ENCODE data around the gene PIGQ.

Gene PIGQ

DNA sequence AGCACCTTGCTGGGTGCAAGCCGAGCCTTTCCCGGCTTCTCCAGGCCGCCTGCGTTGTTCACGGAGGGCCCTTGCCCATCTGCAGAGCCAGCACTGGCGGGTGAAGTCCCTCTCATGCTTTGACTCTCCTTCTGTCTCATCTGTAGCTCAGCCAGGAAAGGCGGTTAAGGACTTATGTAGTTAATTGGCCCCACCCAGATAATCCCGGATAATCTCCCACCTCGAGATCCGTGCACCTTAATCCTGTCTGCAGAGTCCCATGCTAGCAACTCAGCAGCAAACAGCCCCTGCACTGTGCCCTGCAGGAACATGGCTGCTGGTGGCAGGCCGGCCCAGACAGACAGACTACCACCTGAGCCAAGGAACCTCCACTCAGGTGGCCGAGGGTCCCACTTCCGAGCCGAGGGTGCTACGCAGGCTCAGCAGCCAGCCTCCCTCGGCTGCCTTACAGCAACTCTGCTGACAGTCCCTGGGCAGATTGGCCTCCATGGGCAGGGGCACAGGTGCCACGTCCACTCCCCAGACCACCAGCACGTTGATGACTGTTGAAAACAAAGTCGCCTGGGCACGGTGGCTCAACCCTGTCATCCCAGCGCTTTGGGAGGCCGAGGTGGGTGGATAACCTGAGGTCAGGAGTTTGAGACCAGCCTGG is 37.0 kb downstream of the PIGQ start:
- no peak for DNase-seq (ENCODE audit: low read depth)

DNA sequence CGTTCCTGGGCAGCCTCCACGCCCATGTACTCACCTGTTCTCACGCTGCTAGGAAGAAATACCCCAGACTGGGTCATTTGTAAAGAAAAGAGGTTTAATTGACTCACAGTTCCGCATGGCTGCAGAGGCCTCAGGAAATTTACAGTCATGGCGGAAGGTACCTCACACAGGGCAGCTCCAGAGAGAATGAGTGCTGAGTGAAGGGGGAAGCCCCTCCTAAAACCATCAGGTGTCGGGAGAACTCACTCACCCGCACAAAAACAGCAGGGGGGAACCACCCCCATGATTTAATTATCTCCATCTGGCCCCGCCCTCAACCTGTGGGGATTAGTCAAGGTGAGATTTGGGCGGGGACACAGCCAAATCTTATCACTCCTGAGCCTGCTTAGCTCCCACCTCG is 38.3 kb downstream of the PIGQ start:
- DNase-seq (ENCODE audit: low read depth), result no peak

DNA sequence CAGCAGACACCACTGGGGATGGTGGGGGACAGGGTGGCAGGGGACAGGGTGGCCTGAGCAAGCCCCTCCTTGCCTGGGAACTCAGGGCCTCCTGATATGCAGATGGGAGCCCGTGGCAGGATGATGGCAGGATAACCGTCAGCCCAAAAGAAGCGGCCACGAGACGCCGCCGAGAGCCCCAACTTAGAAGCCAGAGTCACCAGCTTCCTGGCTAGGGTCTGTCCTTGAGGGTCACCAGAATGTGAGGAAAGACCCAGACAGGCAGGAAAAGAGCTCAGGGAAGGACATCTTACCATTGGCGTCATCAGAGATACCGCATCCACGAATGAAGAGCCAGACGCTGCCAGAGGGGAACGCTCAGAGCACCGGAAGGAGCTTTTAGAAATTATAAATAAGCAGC is 39.5 kb downstream of the PIGQ start:
- DNase-seq (ENCODE audit: low read depth), result no peak

DNA sequence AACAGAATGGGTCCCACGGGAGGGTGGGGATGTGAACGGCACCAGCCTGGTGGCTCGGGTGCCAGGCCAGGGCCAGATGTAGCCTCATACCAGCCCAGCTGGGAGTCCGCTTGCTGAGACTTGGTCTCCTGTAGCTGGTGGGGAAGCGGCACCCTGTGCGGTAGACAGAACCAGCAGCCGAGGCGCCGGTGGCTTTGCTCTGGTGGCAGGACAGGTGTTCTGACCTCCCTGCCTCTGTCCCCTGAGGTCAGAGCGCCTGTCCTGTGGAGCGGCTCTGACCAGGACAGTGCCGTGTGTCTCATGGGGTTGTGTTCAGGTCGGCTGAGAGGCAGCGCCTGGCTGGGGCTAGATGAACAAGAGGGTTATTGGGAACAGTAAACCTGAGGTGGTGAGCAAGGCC is 40.2 kb downstream of the PIGQ start:
- no peak for DNase-seq (ENCODE audit: low read depth)

DNA sequence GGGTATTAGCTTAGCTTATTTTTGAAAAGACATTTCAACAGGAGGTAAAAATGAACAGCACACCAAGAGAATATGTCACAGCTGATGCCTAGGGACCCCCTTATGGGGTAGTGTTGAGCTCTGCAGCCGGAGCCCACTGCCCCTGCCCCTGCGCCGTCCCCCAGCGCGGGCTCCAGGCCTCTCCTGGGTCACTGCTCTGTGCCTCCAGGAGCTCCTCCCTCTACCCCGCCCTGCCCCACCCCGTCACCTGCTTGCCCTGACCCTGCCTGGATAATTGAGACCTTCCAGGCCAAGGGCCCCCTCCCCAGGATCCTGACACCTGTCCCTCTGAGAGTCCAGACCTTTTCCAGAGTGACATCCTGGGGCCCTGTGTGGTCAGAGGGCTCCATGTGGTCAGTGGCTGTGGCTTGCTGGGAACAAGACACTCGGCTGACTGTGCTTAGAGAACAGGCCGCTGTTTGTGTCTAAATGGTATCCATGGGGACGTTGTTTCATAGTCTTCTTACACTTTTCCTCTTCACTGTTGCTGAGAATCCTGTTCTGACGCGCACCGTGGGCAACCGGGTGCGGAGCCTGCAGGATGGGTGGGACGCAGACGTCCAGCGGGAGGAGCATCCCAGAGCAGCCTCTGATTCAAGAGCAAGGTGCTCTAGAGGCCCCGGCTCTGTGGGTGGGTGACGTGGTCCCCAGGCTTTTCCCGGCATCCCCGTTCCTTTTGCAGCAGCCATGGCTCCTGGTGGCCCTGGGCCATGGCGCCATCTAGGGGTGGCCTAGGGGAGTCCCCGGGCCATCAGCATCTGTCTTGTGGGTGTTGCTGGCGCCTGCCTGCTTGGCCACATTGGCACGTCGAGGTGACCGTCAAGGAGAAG is 41.0 kb downstream of the PIGQ start:
- DNase-seq (ENCODE audit: low read depth), result peak; percentile 36

DNA sequence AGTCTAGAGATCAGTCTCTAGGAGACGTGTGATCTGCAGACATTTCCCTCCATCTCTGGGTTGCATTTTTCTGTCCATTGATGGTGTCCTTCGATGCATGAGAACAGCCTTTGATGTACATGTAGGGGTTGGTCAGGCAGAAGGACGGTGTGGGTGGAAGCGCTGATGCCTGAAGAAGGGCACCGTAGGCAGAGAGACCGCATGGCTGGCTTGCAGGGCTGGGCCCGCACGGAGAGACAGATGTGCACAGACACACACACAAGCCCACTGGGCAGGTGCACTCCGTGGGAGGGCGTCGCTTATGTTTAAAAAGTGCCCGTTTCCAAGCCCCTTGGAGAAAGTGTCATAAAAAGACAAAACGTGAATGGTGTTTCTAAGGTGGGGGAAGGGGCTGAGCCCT is 45.4 kb downstream of the PIGQ start:
- no peak for DNase-seq (ENCODE audit: low read depth)

DNA sequence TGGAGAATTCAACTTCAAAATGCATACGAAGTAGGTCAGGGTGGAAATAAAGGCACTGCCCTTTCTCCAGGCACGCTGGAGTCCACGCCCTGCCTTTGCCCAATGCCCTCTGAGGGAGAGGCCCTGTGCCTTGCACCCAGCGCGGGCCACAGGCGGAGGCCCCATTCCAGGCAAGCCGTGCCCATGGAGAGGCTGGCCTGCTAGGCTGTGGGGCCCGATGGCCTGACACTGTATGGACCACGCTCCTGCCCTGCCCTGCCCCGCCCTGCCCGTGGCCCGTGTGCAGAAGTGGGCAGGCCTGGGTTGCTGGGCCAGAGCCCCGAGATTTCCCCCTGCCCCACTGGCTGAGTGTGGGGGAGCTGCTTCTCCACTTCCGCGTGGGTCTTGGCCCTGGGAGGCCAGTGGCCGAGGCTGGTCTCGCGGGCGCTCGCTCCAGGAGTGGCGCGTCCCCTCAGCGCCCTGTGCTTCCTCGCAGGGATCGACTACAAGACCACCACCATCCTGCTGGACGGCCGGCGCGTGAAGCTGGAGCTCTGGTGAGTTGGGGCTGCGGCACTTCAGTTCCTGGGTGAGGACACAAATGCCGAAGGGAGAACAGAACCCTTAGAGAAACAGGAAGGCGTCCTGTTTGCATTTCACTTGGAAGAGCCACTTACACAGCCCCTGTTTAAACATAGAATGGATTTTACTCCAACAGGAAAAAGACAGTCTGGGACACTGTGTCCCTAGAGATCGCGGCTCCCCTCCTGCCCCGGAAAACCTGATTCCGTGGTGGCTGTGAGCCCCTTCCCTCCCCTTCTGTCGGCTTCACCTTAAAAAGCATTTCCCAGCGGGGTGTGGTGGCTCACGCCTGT is 47.2 kb downstream of the PIGQ start:
- DNase-seq (ENCODE audit: low read depth), result no peak

DNA sequence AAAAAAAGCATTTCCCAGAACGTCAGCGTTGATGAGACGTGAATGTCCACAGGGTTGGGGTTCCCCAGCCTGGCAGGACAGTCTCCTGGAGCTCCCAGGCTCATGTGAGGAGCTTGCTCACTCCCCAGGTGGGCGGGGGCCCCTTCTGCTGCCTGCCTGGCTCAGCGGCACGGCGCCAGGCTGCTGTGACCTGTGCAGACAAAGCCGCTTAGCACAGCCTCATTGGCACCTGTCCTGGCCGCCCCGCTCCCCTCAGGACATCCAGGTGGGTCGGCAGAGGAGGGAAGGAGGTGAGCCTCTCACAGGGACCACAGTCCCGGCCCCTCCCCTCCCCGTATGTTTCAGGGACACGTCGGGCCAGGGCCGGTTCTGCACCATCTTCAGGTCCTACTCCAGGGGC is 48.1 kb downstream of the PIGQ start:
- DNase-seq (ENCODE audit: low read depth), result no peak

DNA sequence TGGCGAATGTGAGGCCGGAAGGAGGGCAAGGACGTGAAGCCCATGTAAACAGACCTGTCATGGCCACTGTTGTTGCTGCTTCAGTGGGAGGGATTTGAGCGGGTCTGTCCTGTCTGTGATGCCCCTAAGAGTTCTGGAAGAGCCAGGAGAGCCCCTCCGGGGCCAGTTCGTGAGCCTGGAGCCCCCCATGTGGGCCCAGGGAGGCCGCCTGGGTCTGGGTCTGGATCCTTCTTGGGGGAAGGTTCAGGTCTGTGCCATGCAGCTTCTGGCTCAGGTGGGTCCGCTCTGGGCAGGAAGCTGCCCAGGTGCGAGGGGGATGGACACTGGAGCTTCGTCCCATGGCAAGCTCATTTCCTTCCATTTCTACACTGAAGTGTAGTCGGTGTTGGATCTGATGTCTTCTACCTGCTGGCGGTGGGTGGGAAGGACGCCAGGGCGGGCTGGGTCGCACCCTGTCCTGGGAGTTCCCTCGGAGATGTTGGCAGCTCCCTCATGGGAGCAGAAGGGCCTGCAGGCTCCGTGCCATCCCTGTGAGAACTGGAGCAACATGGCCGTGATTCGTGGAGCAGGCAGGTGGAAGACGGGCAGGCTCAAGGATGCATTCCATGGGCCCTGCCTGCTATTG is 49.8 kb downstream of the PIGQ start:
- no peak for DNase-seq (ENCODE audit: low read depth)

DNA sequence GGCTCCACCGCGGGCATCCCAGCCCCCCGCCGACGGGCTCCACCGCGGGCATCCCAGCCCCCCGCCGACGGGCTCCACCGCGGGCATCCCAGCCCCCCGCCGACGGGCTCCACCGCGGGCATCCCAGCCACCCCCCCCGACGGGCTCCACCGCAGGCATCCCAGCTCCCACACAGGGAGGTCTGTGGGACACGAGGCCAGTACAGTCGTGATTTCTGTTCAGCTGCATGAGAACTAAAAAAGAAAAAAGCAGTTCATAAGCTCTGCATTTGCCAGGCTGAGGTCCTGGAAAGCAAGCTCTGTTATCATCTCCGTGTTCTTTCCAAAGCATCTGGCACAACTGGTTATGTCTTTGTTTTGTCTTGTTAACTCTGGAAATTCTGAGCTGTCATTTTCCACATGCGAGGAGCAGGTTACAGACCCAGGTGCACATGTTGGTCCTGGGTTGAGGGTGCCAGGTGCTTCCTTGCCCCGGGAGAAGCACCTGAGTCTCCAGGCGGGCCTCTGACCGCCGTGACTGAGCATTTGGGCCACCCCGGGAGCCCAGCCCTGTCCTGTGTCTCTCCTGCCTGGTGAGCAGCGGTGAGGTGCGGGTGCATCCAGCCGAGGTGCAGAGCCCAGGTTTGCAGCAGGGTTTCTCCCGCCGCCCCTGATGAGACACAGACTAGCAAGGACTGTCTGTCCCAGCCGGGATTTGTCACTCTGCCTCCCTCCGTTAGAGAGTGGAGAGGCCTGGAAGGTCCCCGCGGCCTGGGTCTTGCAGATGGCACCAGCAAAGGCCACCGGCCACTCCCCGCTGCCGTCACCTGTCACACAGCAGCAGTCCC is 51.1 kb downstream of the PIGQ start:
- no peak for DNase-seq (ENCODE audit: low read depth)

DNA sequence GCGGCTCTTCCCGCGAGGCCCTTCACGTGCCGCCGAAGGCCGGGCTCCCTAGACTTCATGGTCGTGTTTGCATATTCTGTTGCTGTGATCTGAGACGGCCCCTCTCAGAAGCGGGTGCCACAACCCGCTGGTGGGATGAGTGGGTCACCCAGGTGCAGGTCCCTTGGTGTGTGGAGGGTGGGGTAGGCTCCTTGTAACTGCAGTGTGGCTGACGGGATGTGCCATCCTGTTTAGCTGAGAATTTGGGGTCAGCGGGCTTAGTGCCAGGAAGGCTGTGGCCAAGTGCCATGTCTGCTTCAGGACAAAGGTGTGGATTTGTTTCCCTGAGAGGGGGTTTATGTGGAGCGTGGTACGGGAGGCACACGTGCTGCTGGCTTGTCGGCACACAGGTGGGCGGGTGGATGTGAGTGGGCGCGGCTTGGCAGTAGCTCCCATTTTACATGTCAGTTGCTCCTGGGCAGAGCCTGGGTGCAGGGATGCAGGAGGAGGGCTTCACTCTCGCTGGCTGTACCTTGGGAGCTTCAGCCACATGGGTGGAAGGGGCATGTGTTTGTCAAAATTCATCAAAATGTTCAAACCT is 51.8 kb downstream of the PIGQ start:
- DNase-seq (ENCODE audit: low read depth), result no peak

DNA sequence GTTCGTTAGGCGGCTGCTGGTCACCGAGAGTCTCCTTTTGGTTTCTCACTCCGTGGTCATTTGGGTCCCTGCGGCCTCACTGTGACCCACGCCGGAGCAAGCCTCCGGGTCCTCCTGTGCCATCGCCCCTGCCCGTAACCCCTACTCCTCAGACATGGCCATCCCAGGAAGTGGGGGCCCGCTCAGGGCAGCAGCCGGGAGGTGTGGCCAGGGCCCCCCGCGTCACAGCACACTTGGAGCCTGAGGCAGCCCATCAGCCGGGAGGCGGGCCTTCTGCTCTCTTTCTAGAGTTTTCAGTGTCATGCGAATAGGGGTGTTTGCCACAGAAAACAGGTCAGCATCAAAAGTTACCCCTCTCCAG is 53.1 kb downstream of the PIGQ start:
- DNase-seq (ENCODE audit: low read depth), result no peak

DNA sequence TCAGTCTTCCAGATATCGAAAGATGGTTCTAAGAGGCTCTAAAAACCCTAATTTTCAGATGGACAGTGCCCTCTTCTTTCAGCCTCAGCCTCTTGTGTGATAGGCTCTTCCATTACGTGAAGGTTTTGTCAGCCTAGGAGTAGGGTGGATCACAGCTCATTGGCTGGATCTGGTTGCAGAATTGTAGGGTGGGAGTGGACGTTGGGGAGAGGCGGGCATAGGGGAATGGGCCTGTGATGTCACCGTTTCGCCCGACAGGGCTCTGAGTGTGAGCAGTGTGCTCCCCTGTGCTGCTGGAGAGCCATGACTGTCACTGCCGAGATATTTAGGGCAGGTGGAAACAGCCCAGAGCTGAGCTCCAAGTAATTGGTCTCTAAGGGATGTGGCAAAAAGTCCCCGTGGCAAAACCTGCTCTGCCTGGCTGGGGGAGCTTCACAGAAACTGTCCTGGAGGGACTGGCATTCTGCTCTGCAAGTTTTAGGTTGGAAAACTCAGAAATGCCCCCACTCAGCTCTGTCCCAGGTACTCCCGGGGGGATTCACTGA is 54.8 kb downstream of the PIGQ start:
- DNase-seq (ENCODE audit: low read depth), result no peak

DNA sequence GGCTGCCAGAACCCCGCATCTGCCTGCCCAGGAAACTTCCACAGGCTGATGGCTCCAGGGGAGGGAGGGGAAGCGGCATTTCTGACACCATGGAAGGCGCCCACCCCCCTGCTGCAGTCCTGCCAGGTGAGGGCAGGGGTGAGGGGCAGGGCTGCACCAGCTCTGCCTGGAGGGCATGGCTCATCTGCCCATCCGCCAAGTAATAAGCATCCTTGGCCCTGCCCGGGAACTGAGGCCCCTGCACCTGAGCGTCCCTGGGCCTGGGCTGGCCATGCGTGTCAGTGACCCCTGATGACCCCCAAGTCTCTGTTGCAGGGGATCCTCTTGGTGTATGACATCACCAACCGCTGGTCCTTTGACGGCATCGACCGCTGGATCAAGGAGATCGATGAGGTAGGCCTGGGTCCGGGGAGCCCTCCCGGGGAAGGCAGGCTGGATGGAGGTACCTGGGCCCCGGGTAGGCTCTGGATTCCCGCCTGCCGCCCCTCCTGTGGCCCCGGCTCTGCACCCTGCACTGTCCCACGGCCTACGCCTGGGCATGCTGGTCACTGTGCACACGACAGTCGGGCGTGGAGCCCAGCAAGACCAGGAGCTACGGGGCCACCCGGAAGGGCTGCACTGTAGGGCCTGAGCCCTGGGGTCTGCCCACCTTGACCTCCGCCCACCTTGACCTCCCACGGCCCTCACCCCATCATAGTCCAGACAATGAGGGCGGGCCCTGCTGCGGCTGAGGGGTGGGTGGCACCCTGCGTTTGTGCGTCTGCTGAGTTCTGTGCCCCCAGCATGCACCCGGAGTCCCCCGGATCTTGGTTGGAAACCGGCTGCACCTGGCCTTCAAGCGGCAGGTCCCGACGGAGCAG is 55.6 kb downstream of the PIGQ start:
- no peak for DNase-seq (ENCODE audit: low read depth)

DNA sequence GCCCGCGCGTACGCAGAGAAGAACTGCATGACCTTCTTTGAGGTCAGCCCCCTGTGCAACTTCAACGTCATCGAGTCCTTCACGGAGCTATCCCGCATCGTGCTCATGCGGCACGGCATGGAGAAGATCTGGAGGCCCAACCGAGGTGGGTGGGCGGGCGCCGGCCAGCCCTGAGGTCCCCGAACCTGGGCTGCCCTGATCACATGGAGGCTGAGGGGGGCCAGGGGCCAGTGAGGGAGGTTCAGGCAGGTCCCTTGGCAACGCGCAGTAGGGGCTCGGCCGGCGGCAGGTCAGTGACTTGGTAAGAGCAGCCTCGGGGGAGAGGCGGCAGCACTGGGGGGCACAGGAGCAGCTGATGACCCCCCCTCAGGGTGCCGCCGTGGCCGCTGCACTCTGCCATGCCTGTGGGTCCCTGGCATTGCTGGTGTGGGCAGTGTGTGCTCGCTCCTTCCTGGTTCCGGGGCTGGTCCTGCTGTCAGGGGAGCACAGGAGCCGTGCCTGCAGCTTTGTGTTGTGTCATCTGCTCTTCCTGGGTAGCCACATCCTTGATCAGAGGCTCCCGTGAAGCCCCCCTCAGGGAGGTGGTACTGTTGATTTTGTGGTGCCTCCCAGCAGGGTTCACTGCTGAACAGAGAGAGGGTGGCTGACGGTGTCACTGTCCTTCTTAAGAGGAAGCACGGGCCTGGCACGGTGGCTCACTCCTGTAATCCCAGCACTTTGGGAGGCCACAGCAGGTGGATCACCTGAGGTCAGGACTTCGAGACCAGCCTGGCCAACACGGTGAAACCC is 56.4 kb downstream of the PIGQ start:
- no peak for DNase-seq (ENCODE audit: low read depth)

DNA sequence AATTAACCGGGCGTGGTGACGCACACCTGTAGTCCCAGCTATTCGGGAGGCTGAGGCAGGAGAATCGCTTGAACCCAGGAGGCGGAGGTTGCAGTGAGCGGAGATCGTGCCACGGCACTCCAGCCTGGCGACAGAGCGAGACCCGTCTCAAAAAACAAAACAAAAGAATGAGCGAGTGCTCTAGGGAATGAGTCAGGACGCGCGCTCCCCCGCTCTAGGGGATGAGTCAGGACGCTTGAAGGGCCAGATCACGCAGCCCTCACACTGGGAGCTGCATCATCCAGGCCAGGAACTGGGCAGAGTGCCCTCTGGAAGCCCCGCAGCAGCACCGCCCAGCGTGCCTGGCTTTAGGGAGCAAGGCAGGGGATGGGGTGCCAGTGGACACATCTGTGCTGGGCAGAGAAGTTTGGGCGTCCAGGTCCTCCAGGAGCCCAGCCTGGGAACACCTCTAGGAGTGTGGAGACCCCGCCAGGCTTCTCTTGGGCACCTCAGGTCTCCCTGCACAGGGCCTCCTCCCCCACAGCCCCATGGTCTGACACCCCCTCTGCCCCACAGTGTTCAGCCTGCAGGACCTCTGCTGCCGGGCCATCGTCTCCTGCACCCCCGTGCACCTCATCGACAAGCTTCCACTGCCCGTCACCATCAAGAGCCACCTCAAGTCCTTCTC is 57.2 kb downstream of the PIGQ start:
- no peak for DNase-seq (ENCODE audit: low read depth)

DNA sequence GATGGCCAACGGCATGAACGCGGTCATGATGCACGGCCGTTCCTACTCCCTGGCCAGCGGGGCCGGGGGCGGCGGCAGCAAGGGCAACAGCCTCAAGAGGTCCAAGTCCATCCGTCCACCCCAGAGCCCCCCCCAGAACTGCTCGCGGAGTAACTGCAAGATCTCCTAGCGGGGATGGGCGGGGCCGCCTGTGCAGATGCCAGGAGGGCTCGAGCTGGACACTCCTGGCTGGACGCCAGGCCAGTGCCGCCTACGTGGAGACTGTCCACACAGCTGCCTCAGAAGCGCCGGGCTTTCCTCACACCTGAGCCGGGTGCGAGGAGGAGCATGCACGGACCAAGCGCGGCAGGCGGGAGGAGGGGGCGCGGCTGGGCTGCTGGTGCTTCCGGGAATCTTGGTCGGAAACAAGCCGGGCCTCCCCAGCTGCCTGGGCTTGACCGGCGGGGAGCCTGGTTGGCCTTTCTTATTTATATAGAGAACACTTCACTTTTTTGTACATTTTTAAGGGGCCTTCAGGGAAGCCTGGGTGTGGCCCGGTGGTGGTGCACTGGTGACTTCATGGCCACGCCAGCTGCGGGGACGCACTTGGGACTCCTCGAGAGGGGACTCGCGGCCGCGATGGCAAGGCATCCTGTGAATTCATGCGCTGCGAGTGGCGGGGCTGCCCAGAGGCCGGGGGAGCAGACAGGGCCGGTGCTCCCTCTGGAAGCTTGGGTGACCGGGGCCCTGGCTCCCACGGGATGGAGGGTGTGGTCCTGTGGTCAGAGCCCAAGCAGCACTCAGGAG is 57.9 kb downstream of the PIGQ start:
- DNase-seq (ENCODE audit: low read depth), result no peak
